Upper lobe of left lung (tissue), 4 donors: ENCODE data around the gene FALEC.

Experiments used
- EP300 ChIP-seq, 4 donors: sonication (generic); formaldehyde crosslinking; IDR thresholded peaks; one replicate each; pipeline ENCODE4 v1.5.1; 2017; ENCODE audit warnings: antibody characterized with exemption in 4 of 4, control low read depth in 2 of 4
- POLR2A ChIP-seq, 4 donors: fragments of 450-650 bp; IDR thresholded peaks; one replicate each; pipeline ENCODE4 v1.5.1; 2016 to 2017; ENCODE audit warnings: antibody characterized with exemption in 4 of 4, mild to moderate bottlenecking in 2 of 4
- POLR2AphosphoS5 ChIP-seq, 2 donors: sonication (generic); formaldehyde crosslinking; IDR thresholded peaks; one replicate each; pipeline ENCODE4 v1.5.1; 2017; ENCODE audit warnings: antibody characterized with exemption in 2 of 2
- TF ChIP-seq, protein P1 (sequence below), 6 experiments: fragments of 450-650 bp in 4 of 6; fragments of 200-600 bp in 2 of 6; sonication (generic) in 2 of 6; IDR thresholded peaks; one replicate each; pipeline ENCODE4 v1.5.1; 2016 to 2019; ENCODE audit warnings: antibody characterized with exemption in 6 of 6

DNA sequence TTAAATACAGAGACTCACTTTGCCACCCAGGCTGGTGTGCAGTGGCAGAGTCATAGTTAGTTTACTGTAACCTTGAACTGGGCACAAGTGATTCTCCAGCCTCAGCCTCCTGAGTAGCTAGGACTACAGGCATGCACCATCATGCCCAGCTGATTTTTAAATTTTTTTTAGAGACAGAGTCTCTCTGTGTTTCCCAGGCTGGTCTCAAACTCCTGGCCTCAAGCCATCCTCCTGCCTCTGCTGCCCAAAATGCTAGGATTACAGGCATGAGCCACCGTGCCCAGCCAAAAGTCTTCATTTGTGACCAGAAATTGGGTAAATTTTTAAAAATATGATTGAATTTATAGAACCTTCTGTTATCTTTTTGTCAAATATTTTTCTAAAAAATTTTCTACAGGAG, 46.3 kb upstream of the FALEC start:
- TF ChIP-seq POLR2A (IDR thresholded peaks at IDR 0.05) (no peak), POLR2AphosphoS5 (IDR thresholded peaks at IDR 0.05) (no peak), EP300 (IDR thresholded peaks at IDR 0.05) (no peak)
- TF ChIP-seq, protein P1, sequence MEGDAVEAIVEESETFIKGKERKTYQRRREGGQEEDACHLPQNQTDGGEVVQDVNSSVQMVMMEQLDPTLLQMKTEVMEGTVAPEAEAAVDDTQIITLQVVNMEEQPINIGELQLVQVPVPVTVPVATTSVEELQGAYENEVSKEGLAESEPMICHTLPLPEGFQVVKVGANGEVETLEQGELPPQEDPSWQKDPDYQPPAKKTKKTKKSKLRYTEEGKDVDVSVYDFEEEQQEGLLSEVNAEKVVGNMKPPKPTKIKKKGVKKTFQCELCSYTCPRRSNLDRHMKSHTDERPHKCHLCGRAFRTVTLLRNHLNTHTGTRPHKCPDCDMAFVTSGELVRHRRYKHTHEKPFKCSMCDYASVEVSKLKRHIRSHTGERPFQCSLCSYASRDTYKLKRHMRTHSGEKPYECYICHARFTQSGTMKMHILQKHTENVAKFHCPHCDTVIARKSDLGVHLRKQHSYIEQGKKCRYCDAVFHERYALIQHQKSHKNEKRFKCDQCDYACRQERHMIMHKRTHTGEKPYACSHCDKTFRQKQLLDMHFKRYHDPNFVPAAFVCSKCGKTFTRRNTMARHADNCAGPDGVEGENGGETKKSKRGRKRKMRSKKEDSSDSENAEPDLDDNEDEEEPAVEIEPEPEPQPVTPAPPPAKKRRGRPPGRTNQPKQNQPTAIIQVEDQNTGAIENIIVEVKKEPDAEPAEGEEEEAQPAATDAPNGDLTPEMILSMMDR (IDR thresholded peaks at IDR 0.05), result no peak
